Gastrocnemius medialis (tissue), 4 donors: ENCODE measurements around the gene DPPA2. TPM values are rescaled to one million over a fixed set of nuclear protein-coding genes. Genes with fewer than 3 reads are reported as not detected.

Experiments
- ATAC-seq, 2 donors: fragments of 150-250 bp; one replicate each; pipeline ENCODE4 v1.9.1; 2016
- DNase-seq, 2 donors: peaks; one replicate each; pipeline ENCODE4 v3.0.0-alpha.2; 2019
- H3K27ac ChIP-seq, 4 donors: fragments of 200-600 bp; sonication (generic); 1 replicate in 1 of 4; 2 replicates in 3 of 4; pipeline ENCODE4 v1.5.1; 2016 to 2018; ENCODE audit warnings: mild to moderate bottlenecking in 2 of 4, moderate library complexity in 1 of 4
- H3K27me3 ChIP-seq, 3 donors: fragments of 200-600 bp; sonication (generic) in 2 of 3; 1 replicate in 1 of 3; 2 replicates in 2 of 3; pipeline versions ENCODE4 v1.5.1 to v1.6.0; 2016 to 2019; ENCODE audit warnings: mild to moderate bottlenecking in 1 of 3, moderate library complexity in 1 of 3
- H3K36me3 ChIP-seq, 2 donors: fragments of 200-600 bp; sonication (generic) in 1 of 2; one replicate each; pipeline ENCODE4 v1.5.1; 2017 to 2018
- H3K4me1 ChIP-seq, 2 donors: fragments of 200-600 bp; sonication (generic) in 1 of 2; one replicate each; pipeline ENCODE4 v1.5.1; 2016 to 2017; ENCODE audit warnings: mild to moderate bottlenecking in 2 of 2
- H3K4me3 ChIP-seq, 4 donors: fragments of 200-600 bp; sonication (generic) in 3 of 4; 1 replicate in 1 of 4; 2 replicates in 3 of 4; pipeline ENCODE4 v1.5.1; 2016 to 2019; ENCODE audit warnings: mild to moderate bottlenecking in 2 of 4
- H3K9me3 ChIP-seq, 3 donors: fragments of 200-600 bp; sonication (generic) in 2 of 3; 1 replicate in 1 of 3; 2 replicates in 2 of 3; pipeline ENCODE4 v1.5.1; 2016 to 2019
- CTCF ChIP-seq, 5 experiments: fragments of 450-650 bp in 3 of 5; fragments of 200-600 bp in 2 of 5; sonication (generic) in 2 of 5; IDR thresholded peaks in 4 of 5; conservative IDR thresholded peaks in 1 of 5; 1 replicate in 4 of 5; 2 replicates in 1 of 5; pipeline ENCODE4 v1.5.1; 2016 to 2019; ENCODE audit warnings: antibody characterized with exemption in 5 of 5, mild to moderate bottlenecking in 3 of 5, moderate library complexity in 3 of 5
- POLR2A ChIP-seq, 2 donors: fragments of 450-650 bp; IDR thresholded peaks; one replicate each; pipeline ENCODE4 v1.6.1; 2017; ENCODE audit warnings: antibody characterized with exemption in 2 of 2, mild to moderate bottlenecking in 2 of 2, moderate library complexity in 2 of 2
- in situ Hi-C, 4 donors: fragments of 200-750 bp; cut with MboI; loops; one replicate each; pipeline versions ENCODE4 v1.15.0 to v1.8.0; 2017; ENCODE audit warnings: low sequenced_read_pairs in 4 of 4
- intact Hi-C: fragments of 100-400 bp; cut with DNase I; formaldehyde crosslinking; loops from one replicate; pipeline ENCODE4 v1.15.1; 2023; ENCODE audit warnings: low total_unique reads
- total RNA-seq, 4 donors: library from RNA; depleted of rRNA; stranded (reverse); fragments of >200 nt; gene quantifications; one replicate each; pipeline versions ENCODE4 v1.1.0 to v1.2.3, GENCODE V29; 2016

The DPPA2 gene
- total RNA-seq, 4 donors from 2014 or later = not detected

- intact Hi-C loops (no loop called here), in situ Hi-C loops (no loop called here)
- no peak overlapping the region for H3K27ac ChIP-seq
- H3K27me3 ChIP-seq = no peaks in the 10 kb centered on the region
- no peaks in the 10 kb centered on the region for H3K4me1 ChIP-seq
- DNase-seq (no peak), ATAC-seq (no peak)
- no peaks in the 10 kb centered on the region for H3K9me3 ChIP-seq
- H3K4me3 ChIP-seq = no peak overlapping the region
- TF ChIP-seq CTCF (IDR thresholded peaks at IDR 0.05 in 4 of 5, conservative IDR thresholded peaks at IDR 0.05 in 1 of 5) = no peak
- no peak for TF ChIP-seq POLR2A (IDR thresholded peaks at IDR 0.05)
- H3K36me3 ChIP-seq = no peaks in the 10 kb centered on the region
Observed at GRCh38 chr3:109270779-109271178, 45.5 kb downstream of the DPPA2 start.

GRCh38 chr3:109269577-109270275 is 46.6 kb downstream of the DPPA2 start:
- DNase-seq (no peak), ATAC-seq (no peak)
- no peaks in the 10 kb centered on the region for H3K27me3 ChIP-seq
- in situ Hi-C loops = no loop called here
- no peak for TF ChIP-seq CTCF (IDR thresholded peaks at IDR 0.05 in 4 of 5, conservative IDR thresholded peaks at IDR 0.05 in 1 of 5)
- TF ChIP-seq POLR2A (IDR thresholded peaks at IDR 0.05) = no peak
- no peaks in the 10 kb centered on the region for H3K36me3 ChIP-seq
- no peaks in the 10 kb centered on the region for H3K4me1 ChIP-seq
- intact Hi-C loops = no loop called here
- H3K27ac ChIP-seq = no peak overlapping the region
- H3K4me3 ChIP-seq = no peak overlapping the region
- H3K9me3 ChIP-seq = no peaks in the 10 kb centered on the region

GRCh38 chr3:109268181-109268580 is 48.1 kb downstream of the DPPA2 start:
- no peaks in the 10 kb centered on the region for H3K27me3 ChIP-seq
- no peaks in the 10 kb centered on the region for H3K4me1 ChIP-seq
- no peak for ATAC-seq
- TF ChIP-seq CTCF (IDR thresholded peaks at IDR 0.05 in 4 of 5, conservative IDR thresholded peaks at IDR 0.05 in 1 of 5) = no peak
- TF ChIP-seq POLR2A (IDR thresholded peaks at IDR 0.05) = no peak
- H3K9me3 ChIP-seq = no peaks in the 10 kb centered on the region
- no peak for DNase-seq
- in situ Hi-C loops (no loop called here), intact Hi-C loops (no loop called here)
- no peak overlapping the region for H3K4me3 ChIP-seq
- H3K36me3 ChIP-seq = no peaks in the 10 kb centered on the region
- H3K27ac ChIP-seq = no peak overlapping the region

GRCh38 chr3:109265295-109265694 is 51.0 kb downstream of the DPPA2 start:
- Histone ChIP-seq H3K9me3 (no peaks in the 10 kb centered on the region), H3K27me3 (no peaks in the 10 kb centered on the region), H3K4me3 (no peak overlapping the region), H3K4me1 (no peaks in the 10 kb centered on the region), H3K36me3 (no peaks in the 10 kb centered on the region), H3K27ac (no peak overlapping the region)
- no peak for TF ChIP-seq POLR2A (IDR thresholded peaks at IDR 0.05)
- TF ChIP-seq CTCF (IDR thresholded peaks at IDR 0.05 in 4 of 5, conservative IDR thresholded peaks at IDR 0.05 in 1 of 5) = no peak
- no peak for DNase-seq
- ATAC-seq = no peak
- in situ Hi-C loops (no loop called here), intact Hi-C loops (no loop called here)

GRCh38 chr3:109257269-109257668 is 59.0 kb downstream of the DPPA2 start:
- no peak for DNase-seq
- H3K27me3 ChIP-seq = no peaks in the 10 kb centered on the region
- no peak overlapping the region for H3K4me3 ChIP-seq
- no peaks in the 10 kb centered on the region for H3K36me3 ChIP-seq
- TF ChIP-seq CTCF (IDR thresholded peaks at IDR 0.05 in 4 of 5, conservative IDR thresholded peaks at IDR 0.05 in 1 of 5) (no peak), POLR2A (IDR thresholded peaks at IDR 0.05) (no peak)
- H3K27ac ChIP-seq = no peak overlapping the region
- in situ Hi-C loops = no loop called here
- ATAC-seq = no peak
- no peaks in the 10 kb centered on the region for H3K4me1 ChIP-seq
- intact Hi-C loops = no loop called here
- no peaks in the 10 kb centered on the region for H3K9me3 ChIP-seq
